H9 (cell line): ENCODE data around the gene WSB2. TPM values are rescaled to one million over a fixed set of nuclear protein-coding genes. Genes with fewer than 3 reads are reported as not detected.

Experiments
- DNase-seq: peaks from one replicate; pipeline ENCODE4 v3.0.0-alpha.2; 2017
- H2AFZ ChIP-seq: one replicate; pipeline ENCODE4 v1.6.1; 2013; ENCODE audit warnings: mild to moderate bottlenecking, low read length, control low read depth, moderate library complexity
- H2AK5ac ChIP-seq: 2 replicates; pipeline ENCODE4 v1.6.1; 2013; ENCODE audit warnings: low read length, control low read depth, mixed read lengths; ENCODE audit not compliant: insufficient read length
- H2BK120ac ChIP-seq: one replicate; pipeline ENCODE4 v1.6.1; 2013; ENCODE audit warnings: low read depth, mild to moderate bottlenecking, low read length, control low read depth, inconsistent platforms; ENCODE audit not compliant: poor library complexity, severe bottlenecking
- H2BK12ac ChIP-seq: 2 replicates; pipeline ENCODE4 v1.6.1; 2013; ENCODE audit warnings: low read length, control low read depth, mixed read lengths, low read depth; ENCODE audit not compliant: insufficient read length
- H2BK15ac ChIP-seq: 2 replicates; pipeline ENCODE4 v1.6.1; 2013; ENCODE audit warnings: low read depth, low read length, control low read depth
- H2BK20ac ChIP-seq: one replicate; pipeline ENCODE4 v1.6.1; 2013; ENCODE audit warnings: low read depth, mild to moderate bottlenecking, low read length, control low read depth, inconsistent platforms; ENCODE audit not compliant: poor library complexity, severe bottlenecking
- H2BK5ac ChIP-seq: 2 replicates; pipeline ENCODE4 v1.6.1; 2013; ENCODE audit warnings: low read length, control low read depth, mixed read lengths; ENCODE audit not compliant: insufficient read length
- H3K14ac ChIP-seq: 2 replicates; pipeline ENCODE4 v1.6.1; 2013; ENCODE audit warnings: low read length, control low read depth; ENCODE audit not compliant: insufficient read depth
- H3K18ac ChIP-seq: 2 replicates; pipeline ENCODE4 v1.6.1; 2013; ENCODE audit warnings: low read depth, mild to moderate bottlenecking, mixed read lengths, low read length, control low read depth; ENCODE audit not compliant: insufficient read length
- H3K23ac ChIP-seq: 2 replicates; pipeline ENCODE4 v1.6.1; 2013; ENCODE audit warnings: low read length, control low read depth, mixed read lengths, low read depth; ENCODE audit not compliant: insufficient read length
- H3K23me2 ChIP-seq: 2 replicates; pipeline ENCODE4 v1.6.1; 2013; ENCODE audit warnings: low read depth, mild to moderate bottlenecking, mixed read lengths, low read length, control low read depth; ENCODE audit not compliant: insufficient read length, poor library complexity, severe bottlenecking
- H3K27ac ChIP-seq: 2 replicates; pipeline ENCODE4 v1.5.1; 2013; ENCODE audit warnings: low read length, control low read depth, mixed read lengths, low read depth; ENCODE audit not compliant: insufficient read length
- H3K27me3 ChIP-seq: 2 replicates; pipeline ENCODE4 v1.6.1; 2013; ENCODE audit warnings: low read length, control low read depth, inconsistent platforms; ENCODE audit not compliant: insufficient read depth
- H3K4ac ChIP-seq: 2 replicates; pipeline ENCODE4 v1.6.1; 2013; ENCODE audit warnings: low read depth, mild to moderate bottlenecking, control low read depth, inconsistent platforms, low read length, moderate library complexity
- H3K4me1 ChIP-seq: 2 replicates; pipeline ENCODE4 v1.6.1; 2013; ENCODE audit warnings: low read length, control low read depth, inconsistent platforms; ENCODE audit not compliant: insufficient read depth
- H3K4me2 ChIP-seq: 2 replicates; pipeline ENCODE4 v1.6.1; 2013; ENCODE audit warnings: low read length, control low read depth, mixed read lengths; ENCODE audit not compliant: insufficient read length, insufficient read depth
- H3K56ac ChIP-seq: 2 replicates; pipeline ENCODE4 v1.6.1; 2013; ENCODE audit warnings: low read depth, mild to moderate bottlenecking, mixed read lengths, low read length, control low read depth; ENCODE audit not compliant: insufficient read length
- H3K79me1 ChIP-seq: 2 replicates; pipeline ENCODE4 v1.6.1; 2013; ENCODE audit warnings: low read depth, mild to moderate bottlenecking, moderate library complexity, low read length, control low read depth, inconsistent platforms; ENCODE audit not compliant: insufficient read depth, poor library complexity, severe bottlenecking
- H3K79me2 ChIP-seq: 2 replicates; pipeline ENCODE4 v1.6.1; 2013; ENCODE audit warnings: low read length, control low read depth, inconsistent platforms; ENCODE audit not compliant: insufficient read depth
- H3K9ac ChIP-seq: 2 replicates; pipeline ENCODE4 v1.6.1; 2013; ENCODE audit warnings: low read length, control low read depth, mixed read lengths; ENCODE audit not compliant: insufficient read length; ENCODE audit errors: extremely low read depth
- H3K9me3 ChIP-seq: one replicate; pipeline ENCODE4 v1.6.1; 2013; ENCODE audit warnings: low read depth, low read length, inconsistent platforms; ENCODE audit not compliant: control insufficient read depth
- H3T11ph ChIP-seq: one replicate; pipeline ENCODE4 v1.6.1; 2013; ENCODE audit warnings: mild to moderate bottlenecking, low read length, control low read depth, inconsistent platforms
- H4K20me1 ChIP-seq: one replicate; pipeline ENCODE4 v1.6.1; 2013; ENCODE audit not compliant: control insufficient read depth, insufficient read length, insufficient read depth
- H4K5ac ChIP-seq: 2 replicates; pipeline ENCODE4 v1.6.1; 2013; ENCODE audit warnings: low read depth, mild to moderate bottlenecking, mixed read lengths, low read length, control low read depth; ENCODE audit not compliant: insufficient read length
- H4K8ac ChIP-seq: replicated peaks from 2 replicates; pipeline ENCODE4 v1.6.1; 2013; ENCODE audit warnings: low read length, control low read depth, mixed read lengths, low read depth; ENCODE audit not compliant: insufficient read length
- H4K91ac ChIP-seq: 2 replicates; pipeline ENCODE4 v1.6.1; 2013; ENCODE audit warnings: low read depth, mild to moderate bottlenecking, moderate library complexity, mixed read lengths, low read length, control low read depth; ENCODE audit not compliant: insufficient read length
- H3K27ac Mint-ChIP-seq, 3 experiments: 2 replicates in 2 of 3; 3 replicates in 1 of 3; pipeline ENCODE4 v1.8.0; 2020 to 2021; ENCODE audit warnings: mixed read lengths in 3 of 3, mild to moderate bottlenecking in 1 of 3, moderate library complexity in 1 of 3
- H3K27me3 Mint-ChIP-seq: 2 replicates; pipeline ENCODE4 v1.8.0; 2021; ENCODE audit warnings: low read depth, mild to moderate bottlenecking, moderate library complexity, mixed read lengths
- H3K36me3 Mint-ChIP-seq, 3 experiments: 2 replicates in 2 of 3; 3 replicates in 1 of 3; pipeline ENCODE4 v1.8.0; 2020 to 2021; ENCODE audit warnings: low read depth in 3 of 3, mixed read lengths in 3 of 3; ENCODE audit not compliant: insufficient read depth in 1 of 3
- H3K4me1 Mint-ChIP-seq, 2 experiments: 2 replicates each; pipeline ENCODE4 v1.8.0; 2020; ENCODE audit warnings: mixed read lengths in 2 of 2
- H3K4me3 Mint-ChIP-seq, 2 experiments: 2 replicates in 1 of 2; 3 replicates in 1 of 2; pipeline ENCODE4 v1.8.0; 2020 to 2021; ENCODE audit warnings: mild to moderate bottlenecking in 2 of 2, mixed read lengths in 2 of 2, moderate library complexity in 1 of 2
- H3K9me3 Mint-ChIP-seq, 2 experiments: 2 replicates in 1 of 2; 3 replicates in 1 of 2; pipeline ENCODE4 v1.8.0; 2020; ENCODE audit warnings: mild to moderate bottlenecking in 2 of 2, mixed read lengths in 2 of 2, moderate library complexity in 1 of 2
- WGBS: extraction: QIAGEN DNeasy Blood & Tissue Kit; methylation state at CpG from one replicate; pipeline ENCODE4 v1.1.7; 2013; ENCODE audit warnings: missing lambda C conversion rate, low lambda C conversion rate, mixed read lengths; ENCODE audit not compliant: insufficient read length; ENCODE audit errors: extremely low coverage; 5-methylcytosine and 5-hydroxymethylcytosine counted together
- long read RNA-seq: library from polyadenylated mRNA; unstranded; transcript quantifications from one replicate; pipeline ENCODE4 v2.0.0, GENCODE V29; 2020
- total RNA-seq: library from RNA; stranded (reverse); gene quantifications from 2 replicates; pipeline ENCODE4 v1.2.1, GENCODE V29; 2021
- TF ChIP-seq, protein P1 (sequence below): fragments of 200-600 bp; sonication (generic); conservative IDR thresholded peaks from 3 replicates; pipeline ENCODE4 v1.8.0; 2021; ENCODE audit warnings: antibody characterized with exemption, mild to moderate bottlenecking

Gene WSB2
- total RNA-seq, result 58.6 and 61.4 TPM in 2 replicates
- long read RNA-seq, transcript WSB2-201 (9 exons, 2,646 nt), result major isoform, 161 of 251 reads
- long read RNA-seq, transcript WSB2-203 (8 exons, 1,328 nt), result minor isoform, 13 of 251 reads
- long read RNA-seq, partial matches to known transcripts, result 58 of 251 reads
- long read RNA-seq, other reads (novel, unspliced or antisense), result 16 of 251 reads

DNA sequence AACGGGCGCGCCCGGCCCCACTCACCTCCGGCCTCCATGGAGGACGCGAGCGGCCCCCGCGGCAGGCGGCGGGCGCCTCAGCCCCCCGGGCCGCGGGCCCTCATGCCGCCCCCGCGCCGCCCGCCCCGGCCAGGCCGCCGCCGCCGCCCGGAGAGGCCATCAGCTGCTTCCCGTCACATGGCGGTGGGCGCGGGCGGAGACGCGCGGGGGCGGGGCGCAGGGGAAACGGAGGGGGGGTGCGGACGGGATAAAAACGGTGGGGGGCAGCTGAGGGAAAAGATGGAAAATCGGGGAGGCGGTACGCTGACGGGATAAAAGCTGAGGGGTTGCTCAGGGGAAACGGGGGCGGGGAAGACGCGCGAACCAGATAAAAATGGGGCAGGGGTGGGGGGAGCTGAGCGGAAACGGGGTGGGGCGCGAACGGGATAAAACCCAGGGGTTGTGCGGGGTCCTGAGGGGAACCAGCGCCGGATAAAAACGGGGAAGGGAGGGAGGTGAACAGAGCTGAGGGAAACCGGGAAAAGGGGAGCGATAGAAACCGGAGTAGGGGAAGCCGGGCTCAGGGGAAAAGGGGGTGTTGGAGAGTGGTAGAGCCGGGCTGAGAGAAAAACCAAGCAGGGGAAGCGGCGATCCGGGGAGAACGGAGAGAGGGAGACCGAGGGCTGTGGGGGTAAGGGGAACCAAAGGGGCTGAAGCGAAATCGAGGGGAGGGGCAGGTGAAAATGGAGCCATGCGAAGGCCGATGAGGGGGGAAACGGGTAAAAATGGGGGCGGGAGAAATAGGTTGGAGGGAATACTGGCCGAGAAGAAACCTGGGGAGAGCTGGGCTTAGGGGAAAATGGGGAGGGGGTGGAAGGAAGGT, at the start of gene WSB2:
Gene WSB2, minus strand, starts transcription at position 169 of the 862 bp plus-strand sequence. Its CDS starts 131 bp downstream, at position 38.
- no CpG with 5 or more reads among the region's 76 CpGs for WGBS

More for the DNA sequence above, at the start of gene WSB2:
- peak within 1 kb of the TSS; percentile 53 for H2BK120ac ChIP-seq
- no peaks in the 10 kb centered on the region for H3K79me1 ChIP-seq
- Mint-ChIP-seq H3K4me1 (peaks cover 37 to 39% of the 10 kb centered on the region in 2 experiments), H3K27me3 (no peaks in the 10 kb centered on the region), H3K9me3 (no peaks in the 10 kb centered on the region), H3K4me3 (peak within 1 kb of the TSS; percentile 80 to 90), H3K27ac (peak within 1 kb of the TSS; percentile 89 to 98 (median 96)), H3K36me3 (peaks cover 1 to 13% (median 10%) of the 10 kb centered on the region in 3 experiments; a peak in 5 of 7 replicates)
- no peak within 1 kb of the TSS for H2AK5ac ChIP-seq
- H3K4ac ChIP-seq, result no peak within 1 kb of the TSS; the same call in 1 of the 2 replicates
- H3K23ac ChIP-seq, result no peak within 1 kb of the TSS
- TF ChIP-seq, protein P1, sequence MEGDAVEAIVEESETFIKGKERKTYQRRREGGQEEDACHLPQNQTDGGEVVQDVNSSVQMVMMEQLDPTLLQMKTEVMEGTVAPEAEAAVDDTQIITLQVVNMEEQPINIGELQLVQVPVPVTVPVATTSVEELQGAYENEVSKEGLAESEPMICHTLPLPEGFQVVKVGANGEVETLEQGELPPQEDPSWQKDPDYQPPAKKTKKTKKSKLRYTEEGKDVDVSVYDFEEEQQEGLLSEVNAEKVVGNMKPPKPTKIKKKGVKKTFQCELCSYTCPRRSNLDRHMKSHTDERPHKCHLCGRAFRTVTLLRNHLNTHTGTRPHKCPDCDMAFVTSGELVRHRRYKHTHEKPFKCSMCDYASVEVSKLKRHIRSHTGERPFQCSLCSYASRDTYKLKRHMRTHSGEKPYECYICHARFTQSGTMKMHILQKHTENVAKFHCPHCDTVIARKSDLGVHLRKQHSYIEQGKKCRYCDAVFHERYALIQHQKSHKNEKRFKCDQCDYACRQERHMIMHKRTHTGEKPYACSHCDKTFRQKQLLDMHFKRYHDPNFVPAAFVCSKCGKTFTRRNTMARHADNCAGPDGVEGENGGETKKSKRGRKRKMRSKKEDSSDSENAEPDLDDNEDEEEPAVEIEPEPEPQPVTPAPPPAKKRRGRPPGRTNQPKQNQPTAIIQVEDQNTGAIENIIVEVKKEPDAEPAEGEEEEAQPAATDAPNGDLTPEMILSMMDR, result no peak
- H3K4me1 ChIP-seq, result peaks cover 3% of the 10 kb centered on the region; the same call in 1 of the 2 replicates
- H3T11ph ChIP-seq, result no peak within 1 kb of the TSS
- no peak within 1 kb of the TSS for H3K56ac ChIP-seq
- no peaks in the 10 kb centered on the region for H3K9me3 ChIP-seq
- H3K14ac ChIP-seq, result peak within 1 kb of the TSS; percentile 80
- peak within 1 kb of the TSS; percentile 38 for H3K27ac ChIP-seq
- no peaks in the 10 kb centered on the region for H4K20me1 ChIP-seq
- peak within 1 kb of the TSS; percentile 68 for H3K18ac ChIP-seq
- H2BK15ac ChIP-seq, result no peak within 1 kb of the TSS
- H3K4me2 ChIP-seq, result peak within 1 kb of the TSS; percentile 99
- H3K79me2 ChIP-seq, result peaks cover 2% of the 10 kb centered on the region; the same call in 1 of the 2 replicates
- H2AFZ ChIP-seq, result no peak within 1 kb of the TSS
- peak within 1 kb of the TSS; percentile 87 for H3K9ac ChIP-seq
- no peak within 1 kb of the TSS for H2BK5ac ChIP-seq
- no peak within 1 kb of the TSS for H2BK12ac ChIP-seq
- peak; percentile 59 for DNase-seq
- H3K23me2 ChIP-seq, result peaks cover 24% of the 10 kb centered on the region
- no peak within 1 kb of the TSS for H4K5ac ChIP-seq
- no peak within 1 kb of the TSS for H4K91ac ChIP-seq
- H3K27me3 ChIP-seq, result no peaks in the 10 kb centered on the region
- no peak within 1 kb of the TSS for H2BK20ac ChIP-seq
- no peak within 1 kb of the TSS for H4K8ac ChIP-seq
